SK-N-MC (cell line): ENCODE data around the gene ZNF189.

Experiments
- EZH2 ChIP-seq: fragments of 200-600 bp; sonication (generic); IDR thresholded peaks from one replicate; pipeline ENCODE4 v1.6.1; 2017; ENCODE audit warnings: antibody characterized with exemption
- FOXP2 ChIP-seq: optimal IDR thresholded peaks from 2 replicates; pipeline ENCODE3; 2011; ENCODE audit warnings: mild to moderate bottlenecking, moderate library complexity; ENCODE audit not compliant: insufficient read depth; ENCODE audit errors: extremely low read length, control extremely low read depth

DNA sequence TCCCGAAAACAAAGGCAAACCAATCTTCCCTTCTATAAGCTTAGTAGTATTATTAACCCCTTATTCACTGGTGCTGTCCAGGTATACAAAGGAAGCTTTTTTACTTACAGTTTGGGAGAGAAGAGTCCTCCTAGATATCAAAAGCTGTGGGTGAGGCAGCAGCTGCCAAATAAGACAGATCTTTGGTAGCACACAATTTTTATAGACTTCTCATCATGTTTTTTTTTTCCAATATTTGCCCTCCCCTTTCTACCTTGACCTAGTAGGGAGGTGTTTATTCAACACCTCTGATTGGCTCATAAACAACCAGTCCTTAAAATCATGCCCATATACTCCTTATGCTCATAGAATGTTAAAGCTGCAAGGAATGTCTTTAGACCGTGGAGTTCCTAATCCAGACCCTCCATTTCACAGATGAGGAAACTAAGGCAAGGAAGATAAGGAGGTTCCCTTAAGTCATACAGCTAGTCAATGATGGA, 37.0 kb downstream of the ZNF189 start, which contains the start of gene ALDOB:
- TF ChIP-seq EZH2 (no peak), FOXP2 (no peak)
